ENCODE results near the gene RAB1B. TPM values are rescaled to one million over a fixed set of nuclear protein-coding genes. Genes with fewer than 3 reads are reported as not detected.
A peak's percentile ranks its signal among the peaks of the same experiment; 100 is the strongest.
"Not testable (repeated sequence)": the region's sequence is repeated elsewhere in the genome, so short reads cannot be mapped to it uniquely, and the experiment has no call there.

Gene RAB1B
- total RNA-seq, 6 donors from 2014 or later: 34.6 to 173 (median 122) TPM

DNA sequence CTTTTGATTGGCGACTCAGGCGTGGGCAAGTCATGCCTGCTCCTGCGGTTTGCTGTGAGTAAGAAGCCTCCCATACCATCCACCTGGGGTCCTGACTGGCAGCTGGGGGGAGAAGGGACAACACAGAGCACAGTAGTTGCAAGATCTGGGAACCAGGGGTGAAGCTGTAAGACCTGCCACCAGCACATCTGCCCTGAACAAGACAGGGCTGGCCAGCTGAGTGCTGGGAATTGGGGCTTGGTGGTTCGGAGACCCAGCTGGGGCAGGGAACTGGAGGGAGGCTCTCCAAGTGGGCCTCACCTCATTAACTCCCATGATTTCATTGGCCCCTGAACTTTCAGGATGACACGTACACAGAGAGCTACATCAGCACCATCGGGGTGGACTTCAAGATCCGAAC lies 3.4 kb downstream of the RAB1B start:
- WGBS, 2 donors: 93 to 94% methylated on average over 3 to 7 of the region's 7 CpGs

DNA sequence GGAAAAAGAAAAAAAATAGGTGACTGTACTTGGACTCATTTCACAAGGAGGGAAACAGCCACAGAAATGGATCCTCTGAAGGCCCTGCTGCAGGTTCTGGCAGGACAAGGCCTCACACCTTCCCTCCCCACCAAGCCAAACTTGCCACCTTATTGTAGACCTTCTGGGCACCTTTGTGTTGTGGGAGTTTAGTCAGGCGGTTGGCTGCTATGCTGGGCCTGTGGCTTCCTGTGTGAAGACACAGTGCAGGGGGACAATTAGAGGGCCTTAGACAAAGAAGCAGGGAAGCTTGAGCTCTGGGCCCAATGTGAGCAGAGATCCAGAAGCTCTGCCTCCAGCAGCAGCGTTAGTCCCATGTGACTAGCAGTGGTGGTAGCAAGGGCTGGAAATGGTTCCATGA lies 4.2 kb downstream of the RAB1B start:
- no peak overlapping the region for H3K4me3 ChIP-seq
- H3K36me3 ChIP-seq: peaks cover 23 to 60% (median 54%) of the 10 kb centered on the region in 4 donors
- ATAC-seq (ENCODE audit: low FRiP score in 2 of 2) (no peak), DNase-seq (no peak)
- peaks cover 21 to 34% (median 24%) of the 10 kb centered on the region in 4 donors for H3K4me1 ChIP-seq
- no peak for TF ChIP-seq EP300 (IDR thresholded peaks at IDR 0.05)
- TF ChIP-seq, protein P1, sequence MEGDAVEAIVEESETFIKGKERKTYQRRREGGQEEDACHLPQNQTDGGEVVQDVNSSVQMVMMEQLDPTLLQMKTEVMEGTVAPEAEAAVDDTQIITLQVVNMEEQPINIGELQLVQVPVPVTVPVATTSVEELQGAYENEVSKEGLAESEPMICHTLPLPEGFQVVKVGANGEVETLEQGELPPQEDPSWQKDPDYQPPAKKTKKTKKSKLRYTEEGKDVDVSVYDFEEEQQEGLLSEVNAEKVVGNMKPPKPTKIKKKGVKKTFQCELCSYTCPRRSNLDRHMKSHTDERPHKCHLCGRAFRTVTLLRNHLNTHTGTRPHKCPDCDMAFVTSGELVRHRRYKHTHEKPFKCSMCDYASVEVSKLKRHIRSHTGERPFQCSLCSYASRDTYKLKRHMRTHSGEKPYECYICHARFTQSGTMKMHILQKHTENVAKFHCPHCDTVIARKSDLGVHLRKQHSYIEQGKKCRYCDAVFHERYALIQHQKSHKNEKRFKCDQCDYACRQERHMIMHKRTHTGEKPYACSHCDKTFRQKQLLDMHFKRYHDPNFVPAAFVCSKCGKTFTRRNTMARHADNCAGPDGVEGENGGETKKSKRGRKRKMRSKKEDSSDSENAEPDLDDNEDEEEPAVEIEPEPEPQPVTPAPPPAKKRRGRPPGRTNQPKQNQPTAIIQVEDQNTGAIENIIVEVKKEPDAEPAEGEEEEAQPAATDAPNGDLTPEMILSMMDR (IDR thresholded peaks at IDR 0.05): no peak
- TF ChIP-seq POLR2A (IDR thresholded peaks at IDR 0.05): no peak
- no peak for TF ChIP-seq POLR2AphosphoS5 (IDR thresholded peaks at IDR 0.05)
- no peaks in the 10 kb centered on the region for H3K9me3 ChIP-seq
- 78 to 83% methylated on average over 2 of the region's 2 CpGs for WGBS, 2 donors
- H3K27me3 ChIP-seq: no peaks in the 10 kb centered on the region
- no peak overlapping the region for H3K27ac ChIP-seq

More for the DNA sequence above, 3.4 kb downstream of the RAB1B start:
- Histone ChIP-seq H3K9me3 (no peaks in the 10 kb centered on the region), H3K4me1 (peaks cover 22 to 33% (median 24%) of the 10 kb centered on the region in 4 donors), H3K27ac (no peak overlapping the region), H3K27me3 (no peaks in the 10 kb centered on the region), H3K4me3 (no peak overlapping the region), H3K36me3 (peaks cover 23 to 56% (median 52%) of the 10 kb centered on the region in 4 donors)
- TF ChIP-seq EP300 (IDR thresholded peaks at IDR 0.05) (no peak), POLR2AphosphoS5 (IDR thresholded peaks at IDR 0.05) (no peak), POLR2A (IDR thresholded peaks at IDR 0.05) (no peak)
- TF ChIP-seq, protein P1 (IDR thresholded peaks at IDR 0.05): no peak
- DNase-seq (no peak), ATAC-seq (ENCODE audit: low FRiP score in 2 of 2) (no peak)

DNA sequence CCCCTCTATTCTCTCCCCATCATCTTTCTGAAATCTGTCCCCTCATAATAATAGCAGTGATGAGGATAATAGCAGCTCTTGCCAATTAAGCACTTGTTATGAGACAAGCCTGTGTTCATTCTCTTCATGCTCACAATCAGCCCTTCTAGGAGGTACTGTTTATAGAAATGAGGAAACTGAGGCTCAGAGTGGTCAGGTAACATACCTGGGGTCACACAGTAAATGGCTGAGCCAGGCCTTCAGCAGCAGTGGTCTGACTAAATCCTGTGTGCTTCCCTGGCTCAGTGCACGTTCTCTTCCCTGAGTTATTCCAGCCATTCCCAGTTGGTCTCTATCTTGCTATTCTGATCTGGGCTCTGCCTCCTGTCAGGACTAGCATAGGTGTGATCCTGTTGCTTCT lies 5.8 kb downstream of the RAB1B start:
- no peak overlapping the region for H3K4me3 ChIP-seq
- no peak for TF ChIP-seq POLR2AphosphoS5 (IDR thresholded peaks at IDR 0.05)
- TF ChIP-seq, protein P1 (IDR thresholded peaks at IDR 0.05): no peak
- TF ChIP-seq POLR2A (IDR thresholded peaks at IDR 0.05): no peak
- no peak for TF ChIP-seq EP300 (IDR thresholded peaks at IDR 0.05)
- H3K9me3 ChIP-seq: no peaks in the 10 kb centered on the region
- WGBS, 2 donors: 67 to 77% methylated on average over 1 of the region's 1 CpG
- no peak overlapping the region for H3K27ac ChIP-seq
- H3K4me1 ChIP-seq: peaks cover 26 to 44% (median 30%) of the 10 kb centered on the region in 4 donors
- H3K36me3 ChIP-seq: peaks cover 23 to 60% (median 54%) of the 10 kb centered on the region in 4 donors
- DNase-seq: no peak
- ATAC-seq (ENCODE audit: low FRiP score in 2 of 2): no peak
- H3K27me3 ChIP-seq: no peaks in the 10 kb centered on the region

GRCh38 chr11:66275396-66275795 lies 7.0 kb downstream of the RAB1B start:
- Histone ChIP-seq H3K4me1 (peaks cover 14 to 32% (median 19%) of the 10 kb centered on the region in 4 donors), H3K27ac (no peak overlapping the region), H3K9me3 (no peaks in the 10 kb centered on the region), H3K27me3 (no peaks in the 10 kb centered on the region), H3K4me3 (no peak overlapping the region), H3K36me3 (peaks cover 23 to 60% (median 54%) of the 10 kb centered on the region in 4 donors)
- TF ChIP-seq EP300 (IDR thresholded peaks at IDR 0.05) (no peak), POLR2AphosphoS5 (IDR thresholded peaks at IDR 0.05) (no peak), POLR2A (IDR thresholded peaks at IDR 0.05) (no peak)
- TF ChIP-seq, protein P1 (IDR thresholded peaks at IDR 0.05): no peak
- no peak for DNase-seq
- 86 to 95% methylated on average over 7 to 8 of the region's 8 CpGs for WGBS, 2 donors
- ATAC-seq (ENCODE audit: low FRiP score in 2 of 2): no peak

- Histone ChIP-seq H3K4me3 (no peak overlapping the region), H3K36me3 (peaks cover 23 to 57% (median 54%) of the 10 kb centered on the region in 4 donors), H3K27ac (no peak overlapping the region), H3K4me1 (peaks cover 12 to 26% (median 14%) of the 10 kb centered on the region in 4 donors), H3K9me3 (no peaks in the 10 kb centered on the region), H3K27me3 (no peaks in the 10 kb centered on the region)
- no peak for ATAC-seq (ENCODE audit: low FRiP score in 2 of 2)
- 93 to 97% methylated on average over 14 of the region's 14 CpGs for WGBS, 2 donors
- DNase-seq: peak in 1 of 2 donors; percentile 49
- TF ChIP-seq EP300 (IDR thresholded peaks at IDR 0.05) (no peak), POLR2A (IDR thresholded peaks at IDR 0.05) (no peak)
- TF ChIP-seq, protein P1 (IDR thresholded peaks at IDR 0.05): no peak
Measured at GRCh38 chr11:66275984-66276612, 7.7 kb downstream of the RAB1B start.

DNA sequence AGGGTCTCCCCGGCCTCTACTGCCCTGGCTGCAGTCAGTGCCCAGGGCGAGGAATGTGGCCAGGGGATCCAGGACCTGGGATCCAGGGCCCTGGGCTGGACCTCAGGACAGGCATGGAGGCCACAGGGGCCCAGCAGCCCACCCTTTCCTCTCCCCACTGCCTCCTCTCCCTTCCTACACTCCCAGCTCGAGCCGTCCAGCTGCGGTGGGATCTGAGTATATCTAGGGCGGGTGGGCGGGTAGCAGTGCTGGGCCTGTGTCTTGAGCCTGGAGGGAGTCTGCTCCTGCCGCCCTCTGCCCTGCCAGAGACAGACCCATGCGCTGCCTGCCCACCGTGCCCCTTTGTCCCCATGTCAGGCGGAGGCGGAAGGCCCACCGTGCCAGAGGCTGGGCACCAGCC lies 8.2 kb downstream of the RAB1B start:
- H3K27me3 ChIP-seq; H3K27ac ChIP-seq; H3K9me3 ChIP-seq; DNase-seq; ATAC-seq (ENCODE audit: low FRiP score in 2 of 2); H3K4me3 ChIP-seq: not testable (repeated sequence)
- 67 to 77% methylated on average over 6 to 9 of the region's 13 CpGs for WGBS, 2 donors
- peaks cover 12 to 22% (median 13%) of the 10 kb centered on the region in 4 donors for H3K4me1 ChIP-seq
- peaks cover 23 to 55% (median 53%) of the 10 kb centered on the region in 4 donors for H3K36me3 ChIP-seq

GRCh38 chr11:66277064-66277463 lies 8.6 kb downstream of the RAB1B start:
- not testable (repeated sequence) for H3K9me3 ChIP-seq; H3K27me3 ChIP-seq; H3K4me3 ChIP-seq; DNase-seq; ATAC-seq (ENCODE audit: low FRiP score in 2 of 2); H3K27ac ChIP-seq
- peaks cover 20 to 51% (median 49%) of the 10 kb centered on the region in 4 donors for H3K36me3 ChIP-seq
- peaks cover 12 to 22% (median 14%) of the 10 kb centered on the region in 4 donors for H3K4me1 ChIP-seq
- WGBS, 2 donors: 61 to 66% methylated on average over 3 to 4 of the region's 4 CpGs
